Testis (tissue), 3 donors: ENCODE results near the gene SLC4A11. TPM values are rescaled to one million over a fixed set of nuclear protein-coding genes. Genes with fewer than 3 reads are reported as not detected.

Source experiments
- DNase-seq: peaks from one replicate; pipeline ENCODE4 v3.0.0-alpha.2; 2019
- H3K27ac ChIP-seq, 2 donors: fragments of 200-600 bp; sonication (generic); one replicate each; pipeline ENCODE4 v1.5.1; 2019
- H3K27me3 ChIP-seq: fragments of 200-600 bp; sonication (generic); one replicate; pipeline ENCODE4 v1.5.1; 2019
- H3K36me3 ChIP-seq: fragments of 200-600 bp; sonication (generic); one replicate; pipeline ENCODE4 v1.5.1; 2017; ENCODE audit warnings: low read depth; ENCODE audit errors: missing control alignments
- H3K4me1 ChIP-seq: fragments of 200-600 bp; sonication (generic); one replicate; pipeline ENCODE4 v1.5.1; 2019
- H3K4me3 ChIP-seq, 2 donors: fragments of 200-600 bp; sonication (generic); one replicate each; pipeline ENCODE4 v1.5.1; 2017 to 2019
- H3K9me3 ChIP-seq: fragments of 200-600 bp; sonication (generic); one replicate; pipeline ENCODE4 v1.5.1; 2017
- POLR2A ChIP-seq: fragments of 450-650 bp; IDR thresholded peaks from one replicate; pipeline ENCODE4 v1.6.1; 2017; ENCODE audit warnings: antibody characterized with exemption, mild to moderate bottlenecking, moderate library complexity
- WGBS, 2 donors: methylation state at CpG; one replicate each; pipeline ENCODE4 v1.1.5; 2018; 5-methylcytosine and 5-hydroxymethylcytosine counted together
- intact Hi-C: fragments of 100-400 bp; cut with DNase I; formaldehyde crosslinking; loops from one replicate; pipeline ENCODE4 v1.15.1; 2023; ENCODE audit warnings: low total_unique reads
- polyA plus RNA-seq: library from polyadenylated mRNA; stranded (reverse); fragments of 350-450 nt; fragmentation: Illumina TruSeq; extraction: RNeasy Lipid Tissue Mini Kit (QIAGEN cat#74804); gene quantifications from one replicate; pipeline ENCODE4 v1.2.3, GENCODE V29; 2014; ENCODE audit warnings: low read depth, low replicate concordance; ENCODE audit not compliant: insufficient read depth
- total RNA-seq, 2 donors: library from RNA; depleted of rRNA; stranded (reverse); fragments of >200 nt; gene quantifications; one replicate each; pipeline ENCODE4 v1.2.3, GENCODE V29; 2016
- TF ChIP-seq, protein P1 (sequence below), 3 experiments: fragments of 450-650 bp in 2 of 3; fragments of 200-600 bp in 1 of 3; sonication (generic) in 1 of 3; IDR thresholded peaks; one replicate each; pipeline ENCODE4 v1.5.1; 2016 to 2019; ENCODE audit warnings: antibody characterized with exemption in 3 of 3, mild to moderate bottlenecking in 2 of 3, moderate library complexity in 1 of 3

The SLC4A11 gene
- total and polyA plus RNA-seq, 3 donors from 2014 or later: 9.2 to 10.7 (median 10.7) TPM

DNA sequence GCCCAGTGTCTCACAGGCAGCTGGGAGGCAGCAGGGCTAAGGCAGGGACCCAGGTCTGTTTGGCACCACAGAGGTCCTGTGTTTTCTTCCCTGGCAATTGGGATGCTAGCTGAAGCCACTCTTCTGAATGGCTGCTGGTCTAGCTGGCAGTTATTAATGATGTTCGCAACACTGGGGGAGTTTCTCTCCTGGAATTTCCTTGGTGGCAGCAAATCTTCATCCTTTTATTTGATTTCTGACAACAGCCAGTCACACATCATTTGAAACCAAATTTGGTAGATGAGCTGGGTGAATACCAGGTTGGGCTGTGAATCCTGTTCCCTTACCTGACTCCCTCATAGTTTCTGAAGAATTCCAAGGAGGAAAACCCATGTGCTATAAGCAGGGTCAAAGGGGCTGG lies 40.8 kb upstream of the SLC4A11 start:
- Histone ChIP-seq H3K4me3 (no peak overlapping the region), H3K9me3 (no peaks in the 10 kb centered on the region), H3K4me1 (no peaks in the 10 kb centered on the region), H3K27ac (no peak overlapping the region), H3K27me3 (no peaks in the 10 kb centered on the region), H3K36me3 (no peaks in the 10 kb centered on the region)
- no peak for DNase-seq
- intact Hi-C loops: no loop called here
- TF ChIP-seq, protein P1, sequence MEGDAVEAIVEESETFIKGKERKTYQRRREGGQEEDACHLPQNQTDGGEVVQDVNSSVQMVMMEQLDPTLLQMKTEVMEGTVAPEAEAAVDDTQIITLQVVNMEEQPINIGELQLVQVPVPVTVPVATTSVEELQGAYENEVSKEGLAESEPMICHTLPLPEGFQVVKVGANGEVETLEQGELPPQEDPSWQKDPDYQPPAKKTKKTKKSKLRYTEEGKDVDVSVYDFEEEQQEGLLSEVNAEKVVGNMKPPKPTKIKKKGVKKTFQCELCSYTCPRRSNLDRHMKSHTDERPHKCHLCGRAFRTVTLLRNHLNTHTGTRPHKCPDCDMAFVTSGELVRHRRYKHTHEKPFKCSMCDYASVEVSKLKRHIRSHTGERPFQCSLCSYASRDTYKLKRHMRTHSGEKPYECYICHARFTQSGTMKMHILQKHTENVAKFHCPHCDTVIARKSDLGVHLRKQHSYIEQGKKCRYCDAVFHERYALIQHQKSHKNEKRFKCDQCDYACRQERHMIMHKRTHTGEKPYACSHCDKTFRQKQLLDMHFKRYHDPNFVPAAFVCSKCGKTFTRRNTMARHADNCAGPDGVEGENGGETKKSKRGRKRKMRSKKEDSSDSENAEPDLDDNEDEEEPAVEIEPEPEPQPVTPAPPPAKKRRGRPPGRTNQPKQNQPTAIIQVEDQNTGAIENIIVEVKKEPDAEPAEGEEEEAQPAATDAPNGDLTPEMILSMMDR (IDR thresholded peaks at IDR 0.05): no peak
- TF ChIP-seq POLR2A: no peak
- 88 to 91% methylated on average over 1 of the region's 1 CpG for WGBS, 2 donors

DNA sequence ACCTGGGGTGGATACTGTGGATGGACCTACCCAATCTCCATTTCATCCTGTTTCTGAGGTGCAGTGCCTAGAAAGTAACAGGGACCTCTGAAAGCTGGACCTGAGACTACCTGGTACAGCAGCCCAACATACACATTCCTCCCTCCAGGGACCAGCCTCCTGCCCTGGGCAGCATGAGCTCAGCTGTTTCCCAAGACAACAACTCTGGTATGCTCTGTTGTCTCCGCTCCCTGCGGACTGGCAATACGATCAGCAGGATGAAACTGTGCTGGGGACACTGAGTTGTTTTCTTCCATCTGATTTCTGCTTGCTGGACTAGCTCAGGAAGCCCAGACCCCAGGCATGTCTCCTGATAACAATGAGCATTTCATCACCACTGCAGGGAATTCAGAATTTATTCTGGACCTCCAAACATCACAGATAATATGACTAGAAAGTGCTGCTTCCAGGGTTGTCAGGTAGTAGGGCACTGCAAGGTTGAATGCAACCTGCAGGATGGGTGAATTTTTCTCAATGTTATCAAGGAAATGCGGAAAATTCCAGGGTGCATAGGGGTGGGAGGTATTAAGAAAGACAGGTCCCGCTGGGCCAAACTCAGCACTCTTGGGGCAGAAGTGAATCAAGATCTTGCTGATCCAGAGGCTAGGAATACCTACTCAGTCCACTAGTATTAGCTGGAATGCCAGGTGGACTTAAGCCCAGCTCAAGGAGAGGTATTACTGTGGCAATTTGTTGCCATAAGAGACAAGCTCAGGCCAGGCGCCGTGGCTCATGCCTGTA lies 38.9 kb upstream of the SLC4A11 start:
- 90 to 94% methylated on average over 7 of the region's 7 CpGs for WGBS, 2 donors
- H3K27ac ChIP-seq: no peak overlapping the region
- H3K4me1 ChIP-seq: no peaks in the 10 kb centered on the region
- H3K9me3 ChIP-seq: no peaks in the 10 kb centered on the region
- H3K27me3 ChIP-seq: no peaks in the 10 kb centered on the region
- DNase-seq: no peak
- TF ChIP-seq, protein P1 (IDR thresholded peaks at IDR 0.05): no peak
- TF ChIP-seq POLR2A: no peak
- intact Hi-C loops: no loop called here
- no peak overlapping the region for H3K4me3 ChIP-seq
- H3K36me3 ChIP-seq: no peaks in the 10 kb centered on the region

DNA sequence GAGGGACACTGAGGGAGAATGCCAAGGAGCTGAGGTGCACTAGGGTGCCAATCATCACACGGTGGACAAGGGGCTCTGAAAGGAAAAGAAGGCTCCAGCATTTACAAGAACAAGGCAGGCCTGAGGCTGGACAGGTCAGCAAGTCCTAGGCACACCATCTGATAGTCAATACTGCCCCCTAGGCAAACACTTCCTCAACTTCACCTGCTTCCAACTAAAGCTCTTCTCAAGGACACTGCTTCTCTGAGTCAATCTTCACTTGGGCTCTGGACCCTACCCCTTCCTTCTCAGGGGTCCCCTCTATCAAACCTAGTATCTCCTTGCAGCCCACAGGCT lies 37.7 kb upstream of the SLC4A11 start:
- intact Hi-C loops: no loop called here
- 73 to 83% methylated on average over 1 of the region's 1 CpG for WGBS, 2 donors
- DNase-seq: no peak
- H3K27me3 ChIP-seq: no peaks in the 10 kb centered on the region
- no peaks in the 10 kb centered on the region for H3K9me3 ChIP-seq
- no peak overlapping the region for H3K4me3 ChIP-seq
- no peaks in the 10 kb centered on the region for H3K36me3 ChIP-seq
- TF ChIP-seq POLR2A: no peak
- TF ChIP-seq, protein P1 (IDR thresholded peaks at IDR 0.05): no peak
- H3K27ac ChIP-seq: no peak overlapping the region
- H3K4me1 ChIP-seq: no peaks in the 10 kb centered on the region

DNA sequence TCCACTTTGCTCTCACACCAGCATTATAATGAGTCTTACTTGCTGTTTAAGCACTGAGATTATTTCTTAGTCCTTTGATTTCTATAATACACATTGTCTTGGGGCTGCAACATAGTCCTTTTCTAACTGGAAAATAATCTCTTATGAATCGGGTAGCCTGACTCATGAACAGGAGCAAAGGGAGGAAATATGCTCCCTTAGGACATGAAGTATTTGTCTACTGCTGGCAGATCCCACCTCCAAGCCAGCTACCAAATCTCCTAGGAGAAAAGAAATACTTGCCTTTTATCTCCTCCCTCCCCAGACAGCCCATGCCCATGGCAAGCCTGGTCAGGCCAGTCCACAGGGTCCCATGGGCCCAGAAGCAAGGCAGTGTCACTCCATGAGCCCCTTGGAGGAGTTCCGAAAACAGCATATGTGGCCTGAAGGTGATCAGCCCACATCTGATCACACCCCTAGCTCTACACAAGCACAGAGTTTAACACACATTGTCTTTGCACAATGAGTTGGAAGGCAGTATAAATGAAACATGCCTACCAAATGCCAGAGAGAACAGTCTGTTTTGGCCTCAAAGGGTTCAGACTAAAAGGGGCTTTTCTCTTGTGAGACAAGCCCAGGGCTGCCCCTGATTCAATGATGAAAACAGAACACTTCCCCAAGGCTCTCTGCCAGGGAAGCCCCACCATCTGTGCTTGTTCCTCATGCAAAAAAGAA lies 37.1 kb upstream of the SLC4A11 start:
- intact Hi-C loops: no loop called here
- no peak overlapping the region for H3K4me3 ChIP-seq
- TF ChIP-seq, protein P1 (IDR thresholded peaks at IDR 0.05): no peak
- TF ChIP-seq POLR2A: no peak
- H3K36me3 ChIP-seq: no peaks in the 10 kb centered on the region
- DNase-seq: no peak
- H3K4me1 ChIP-seq: no peaks in the 10 kb centered on the region
- H3K27me3 ChIP-seq: no peaks in the 10 kb centered on the region
- 74 to 79% methylated on average over 2 of the region's 2 CpGs for WGBS, 2 donors
- H3K9me3 ChIP-seq: no peaks in the 10 kb centered on the region
- no peak overlapping the region for H3K27ac ChIP-seq
